DMS53 treated with DMSO at 0.1 percent for 48 hours (cell line): ENCODE measurements around the gene LINGO4.

Source experiments
- DNase-seq: peaks from one replicate; lab custom pipeline; 2025; ENCODE audit not compliant: unreplicated experiment; lab: John Stamatoyannopoulos, UW

The LINGO4 gene

DNA sequence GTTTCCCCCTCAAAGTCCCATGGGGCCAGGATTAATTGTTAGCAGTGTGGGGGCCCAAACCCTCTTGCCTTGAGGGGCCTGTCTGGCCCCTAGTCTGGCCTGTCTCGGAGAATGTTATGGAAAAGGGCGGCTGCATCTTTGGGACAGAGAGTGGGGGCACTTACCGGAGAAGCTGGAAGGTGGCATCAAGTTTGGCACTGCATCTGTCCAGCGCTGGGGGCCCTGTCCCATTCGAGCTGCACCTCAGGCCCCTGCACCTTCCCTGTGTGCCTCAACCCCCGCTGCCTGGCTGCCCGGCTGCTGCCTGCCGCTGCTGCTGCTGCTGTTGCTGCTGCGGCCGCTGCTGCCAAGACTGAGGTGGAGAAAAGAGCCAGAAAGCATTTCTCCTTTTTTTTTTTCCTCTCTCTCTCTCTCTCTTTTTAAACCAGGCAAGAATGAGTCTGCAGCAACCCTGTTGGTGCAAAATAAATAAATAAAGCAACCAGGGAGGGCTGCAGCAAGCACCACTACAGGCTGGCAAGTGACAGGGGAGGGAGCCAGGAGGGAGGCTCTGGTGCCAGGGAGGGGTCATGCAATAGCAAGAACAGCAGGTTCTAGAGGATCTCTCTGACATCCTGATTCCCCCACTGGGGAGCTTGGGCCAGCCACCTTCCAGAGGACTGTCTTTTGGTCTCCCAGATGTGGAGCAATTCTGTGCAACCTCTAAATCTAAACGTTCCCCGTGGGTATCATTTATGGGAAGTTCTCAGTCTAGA is at the start of gene LINGO4:
Gene LINGO4 (minus strand): TSS at position 354 of the 755 bp plus-strand sequence. CDS start 2,715 bp downstream, outside the sequence.
- no peak for DNase-seq

GRCh38 chr1:151854658-151855057 is 49.4 kb upstream of the LINGO4 start:
- no peak for DNase-seq

DNA sequence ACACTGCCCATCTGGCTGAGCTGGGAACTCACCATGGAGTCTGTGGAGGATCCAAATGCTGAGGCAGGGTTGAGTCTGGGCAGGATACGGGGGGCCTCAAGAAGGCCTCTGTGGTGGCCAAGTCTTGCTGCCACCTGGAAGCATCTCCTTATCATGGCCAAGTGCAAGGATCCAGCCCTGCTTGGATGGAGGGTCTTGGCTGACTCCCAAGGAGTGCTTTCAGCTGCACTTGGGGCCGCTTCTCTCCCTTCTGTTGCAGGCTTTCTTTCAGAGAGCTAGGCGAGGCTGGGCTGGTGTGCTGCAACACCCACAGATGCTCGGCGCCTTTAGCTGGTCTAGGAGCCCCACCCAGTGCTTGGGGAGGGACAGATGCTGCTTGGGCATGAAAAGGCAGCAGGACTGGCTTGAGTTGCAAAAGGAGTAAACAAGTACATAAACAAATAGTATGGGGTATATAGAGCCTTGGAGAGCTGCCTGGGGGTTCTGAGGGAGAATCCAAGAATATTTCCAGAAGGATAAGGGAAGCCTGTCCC is 48.3 kb upstream of the LINGO4 start, which contains the start of gene THEM5:
Gene THEM5 (minus strand): TSS at position 302 of the 533 bp plus-strand sequence. CDS start 147 bp downstream, at position 155.
- DNase-seq = no peak

DNA sequence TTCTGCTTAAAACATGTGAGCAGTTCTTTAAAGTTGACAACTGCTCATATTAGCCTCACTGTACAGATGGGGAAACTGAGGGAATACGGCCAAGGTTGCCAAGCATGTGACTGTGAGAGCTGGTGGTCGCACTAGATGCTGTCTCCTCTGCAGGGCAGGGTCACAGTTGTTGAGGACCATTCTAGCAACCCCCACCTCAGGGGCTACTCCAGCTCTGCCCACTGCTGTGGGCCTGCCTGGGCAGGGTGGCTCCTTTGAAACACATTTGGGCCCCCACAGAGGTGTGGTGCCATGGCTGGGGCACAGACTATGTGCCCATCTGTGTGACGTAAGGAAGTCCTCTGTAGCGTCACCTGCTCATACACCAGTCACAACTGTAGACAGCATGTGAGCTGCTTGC is 47.5 kb upstream of the LINGO4 start:
- no peak for DNase-seq

- DNase-seq = no peak
These were observed 46.7 kb upstream of the LINGO4 start for GRCh38 chr1:151851886-151852285.

DNA sequence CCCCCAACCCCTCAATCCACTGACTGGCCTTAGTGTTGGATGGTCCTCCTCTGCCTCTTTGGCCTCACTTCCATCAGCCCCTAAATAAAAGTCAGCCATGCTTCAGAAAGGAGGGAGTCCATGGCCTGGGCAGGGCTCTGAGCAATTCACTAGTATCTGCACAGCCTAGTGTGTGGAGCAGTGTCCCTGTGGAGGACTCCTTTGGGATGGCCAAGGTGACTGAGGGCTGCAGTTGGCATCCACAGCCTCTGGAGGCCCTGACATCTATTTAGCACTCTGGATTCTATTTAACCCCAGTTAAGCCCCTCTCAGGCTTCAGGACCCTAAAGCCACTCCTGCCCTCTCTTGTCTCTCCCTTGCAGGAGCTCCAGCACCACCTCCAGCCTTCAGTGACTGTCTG is 44.7 kb upstream of the LINGO4 start:
- no peak for DNase-seq

DNA sequence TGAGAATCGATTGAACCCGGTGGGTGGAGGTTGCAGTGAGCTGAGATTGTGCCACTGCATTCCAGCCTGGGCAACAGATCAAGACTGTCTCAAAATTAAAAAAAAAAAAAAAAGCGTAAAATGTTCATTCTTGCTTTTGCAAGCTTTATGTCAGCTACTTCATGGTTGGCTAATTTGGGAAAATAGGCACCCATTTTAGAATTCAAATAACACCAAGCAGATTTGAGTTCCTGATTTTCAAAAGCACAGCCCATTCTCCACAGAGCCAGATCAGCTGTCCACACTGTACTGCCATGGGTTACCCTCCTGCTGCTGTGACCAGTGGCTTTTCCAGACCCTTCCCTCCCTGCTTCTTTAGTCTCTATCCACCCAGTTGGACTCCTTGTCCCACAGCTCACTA is 43.9 kb upstream of the LINGO4 start:
- DNase-seq = no peak

DNA sequence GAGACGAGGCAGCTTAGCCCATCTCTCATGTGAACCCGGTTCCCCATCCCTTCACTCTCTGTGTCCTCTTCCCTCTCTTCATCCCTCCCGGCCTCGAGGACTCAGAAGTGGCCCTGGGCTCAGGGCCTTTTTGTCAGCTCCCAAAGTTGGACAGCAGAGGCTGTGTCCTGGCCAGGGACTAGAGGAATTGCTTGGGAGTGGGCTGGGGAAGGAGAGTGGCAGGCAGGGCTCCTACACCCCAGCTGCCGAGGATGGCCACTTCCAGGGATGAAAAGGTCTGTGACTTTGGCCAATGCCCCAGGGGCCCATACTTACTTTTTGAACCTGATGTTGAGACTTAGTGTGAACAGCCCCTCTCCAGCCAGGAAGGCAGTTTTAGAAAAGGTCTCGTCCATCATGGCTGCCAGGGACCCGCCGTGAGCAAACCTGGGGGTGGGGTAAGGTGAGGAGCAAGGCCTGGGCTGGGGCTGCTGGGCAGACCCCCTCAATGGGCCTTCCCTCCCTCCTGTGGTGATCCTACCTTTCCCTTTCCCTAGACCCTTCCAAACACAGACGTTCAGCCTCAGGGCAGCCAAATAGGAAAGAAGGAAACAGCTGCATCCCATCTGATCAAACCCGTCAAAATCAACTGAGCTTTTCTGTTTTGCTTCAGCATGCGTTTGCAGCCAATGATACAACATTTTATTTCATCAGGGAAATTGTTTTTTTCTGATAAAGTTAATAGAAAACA is 42.8 kb upstream of the LINGO4 start:
- no peak for DNase-seq

DNA sequence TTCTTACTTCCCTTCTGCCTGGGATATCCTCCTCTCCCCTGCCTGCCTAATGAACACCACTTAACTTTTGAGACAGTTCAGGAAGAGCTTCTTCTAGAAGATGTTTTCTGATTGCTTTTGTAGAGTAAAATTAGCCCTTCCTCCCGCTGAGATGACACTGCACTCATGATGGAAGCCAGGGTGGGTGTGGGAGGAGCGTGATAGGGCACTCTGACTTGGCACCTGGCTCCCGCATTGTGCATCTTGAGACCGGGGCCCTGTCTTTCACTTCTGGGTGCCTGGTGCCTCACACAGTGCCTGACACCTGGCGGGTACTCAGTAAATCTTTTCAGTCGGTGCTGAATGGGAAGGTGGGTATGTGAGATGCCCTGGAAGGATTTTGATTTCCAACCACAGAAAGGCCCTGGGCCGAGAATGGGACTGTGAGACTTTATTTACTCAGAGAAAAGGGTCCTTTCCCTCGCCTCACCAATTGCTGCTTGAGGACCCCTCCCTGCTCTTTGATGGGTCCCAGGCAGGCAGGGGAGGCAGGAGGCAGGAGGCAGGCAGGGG is 41.5 kb upstream of the LINGO4 start:
- no peak for DNase-seq

DNA sequence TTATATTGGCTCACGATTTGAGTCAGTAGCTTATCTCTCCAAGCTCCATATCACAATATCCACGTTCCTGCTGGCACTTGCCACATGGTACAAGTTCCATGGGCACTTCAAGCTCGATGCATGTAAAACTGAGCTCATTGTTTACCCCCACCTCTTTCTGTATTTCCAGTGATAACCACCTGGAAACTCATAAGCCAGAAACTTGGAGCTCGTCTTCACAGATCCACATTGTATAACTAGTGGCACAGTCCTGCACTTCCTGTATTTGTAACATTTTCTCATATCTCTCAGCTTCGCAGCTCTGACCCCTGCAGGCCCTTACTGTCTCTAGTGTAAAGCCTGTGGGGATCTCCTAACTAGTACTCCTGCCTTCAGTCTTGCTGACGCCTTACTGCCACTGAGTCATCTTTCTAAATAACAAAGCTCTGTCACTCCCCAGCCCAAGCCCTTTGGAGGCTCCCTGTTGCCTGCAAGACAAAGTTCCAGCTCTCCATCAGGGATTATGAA is 40.9 kb upstream of the LINGO4 start:
- DNase-seq = no peak

DNA sequence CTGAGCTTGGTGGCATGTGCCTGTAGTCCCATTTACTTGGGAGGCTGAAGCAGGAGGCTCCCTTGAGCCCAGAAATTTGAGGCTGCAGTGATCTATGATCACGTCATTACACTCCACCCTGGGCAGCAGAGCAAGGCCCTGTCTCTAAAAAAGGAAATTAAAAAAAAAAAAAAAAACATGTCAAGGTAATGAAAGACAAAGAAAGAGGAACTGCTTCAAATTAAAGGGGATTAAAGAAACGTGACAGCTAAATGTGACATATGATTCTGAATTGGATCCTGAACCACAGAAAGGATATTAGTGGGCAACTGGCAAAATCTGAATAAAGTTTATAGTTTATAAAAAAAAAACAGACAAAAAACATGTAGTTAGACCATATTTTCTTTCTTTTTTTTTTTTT is 38.2 kb upstream of the LINGO4 start:
- no peak for DNase-seq

DNA sequence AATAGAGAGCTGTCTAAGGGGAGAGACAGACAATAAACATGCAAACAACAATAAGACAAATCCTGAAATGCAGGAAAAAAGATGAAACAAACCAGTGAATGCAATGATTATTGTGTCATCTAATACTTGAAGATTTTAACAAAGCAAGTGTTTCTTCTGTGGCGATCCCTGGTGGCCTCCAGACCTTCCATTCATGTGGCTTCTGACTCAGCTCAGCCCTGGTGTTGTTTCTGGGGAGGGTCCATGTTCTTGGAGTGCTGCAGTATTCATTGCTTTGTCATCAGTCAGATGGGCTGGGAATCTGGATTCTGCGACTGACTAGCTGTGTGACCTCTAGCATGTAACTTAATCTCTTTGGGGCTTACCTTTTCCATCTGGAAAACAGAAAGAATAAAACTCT is 35.9 kb upstream of the LINGO4 start:
- no peak for DNase-seq

DNA sequence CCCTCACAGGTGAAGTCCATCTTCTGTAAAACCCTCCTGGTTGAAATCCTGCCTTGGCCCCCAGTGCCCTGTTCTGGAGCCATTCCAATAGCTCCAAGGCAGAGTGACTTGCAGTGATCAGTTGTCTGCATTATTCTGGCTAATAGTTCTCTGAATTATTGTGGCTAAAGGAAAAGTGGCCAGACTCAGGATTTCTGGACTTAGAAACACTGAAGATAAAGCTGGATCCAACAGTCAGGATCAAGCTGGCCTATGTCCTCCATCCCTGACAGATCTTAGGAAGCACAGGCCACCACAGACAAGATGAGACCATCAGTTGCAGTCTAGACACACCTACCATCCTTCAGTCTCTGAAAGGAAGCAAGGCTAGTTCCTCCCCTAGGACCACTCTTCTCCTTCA is 35.2 kb upstream of the LINGO4 start:
- no peak for DNase-seq

DNA sequence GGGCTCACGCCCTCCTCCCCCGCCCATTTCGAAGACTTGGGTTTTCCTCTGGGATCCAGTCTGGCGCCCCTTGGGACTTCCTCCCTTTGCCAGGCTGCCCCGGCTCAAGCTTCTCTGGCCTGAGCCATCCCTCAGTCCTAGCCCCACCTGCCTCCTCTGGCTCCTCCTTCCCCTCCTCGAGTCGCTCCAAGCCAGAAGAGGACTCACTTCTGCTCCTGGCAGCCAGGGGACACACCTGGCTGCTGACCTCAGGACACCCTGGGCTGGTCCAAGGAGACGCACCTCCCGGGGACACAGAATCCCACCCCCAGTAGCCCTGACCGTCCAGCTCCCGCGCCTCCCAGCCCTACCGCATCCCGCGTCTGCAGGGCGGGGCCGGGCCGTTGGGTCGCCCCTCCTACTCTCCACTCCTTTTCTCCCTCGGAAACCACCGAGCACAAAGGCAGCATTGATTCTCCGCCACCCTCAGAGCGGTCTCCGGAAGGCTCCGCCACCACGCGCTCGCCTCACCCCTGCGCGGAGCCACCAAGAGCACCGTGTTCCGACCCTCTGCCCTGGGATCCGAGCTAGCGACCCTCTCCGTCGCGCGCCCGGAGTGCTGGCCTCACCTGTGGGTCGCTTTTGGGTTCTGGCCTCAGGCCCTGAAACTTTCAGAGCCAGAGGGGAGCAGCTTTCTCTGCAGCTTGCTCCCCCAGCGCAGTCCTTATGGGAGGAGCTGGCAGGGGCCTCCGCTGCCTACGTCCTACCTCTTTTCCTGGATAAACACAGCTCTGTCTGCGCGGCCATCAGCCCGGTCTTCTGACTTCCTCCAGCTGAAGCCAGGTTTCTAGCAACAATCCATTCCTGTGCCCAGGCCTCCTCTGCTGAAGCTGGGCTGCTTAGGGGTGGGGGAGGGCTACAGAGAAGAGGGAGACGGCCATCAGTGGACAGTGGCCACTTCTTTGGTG is 34.5 kb upstream of the LINGO4 start, which contains the start of gene C2CD4D:
Gene C2CD4D (minus strand): TSS at position 364 of the 947 bp plus-strand sequence. CDS start 831 bp downstream, outside the sequence.
- peak; percentile 93 for DNase-seq

DNA sequence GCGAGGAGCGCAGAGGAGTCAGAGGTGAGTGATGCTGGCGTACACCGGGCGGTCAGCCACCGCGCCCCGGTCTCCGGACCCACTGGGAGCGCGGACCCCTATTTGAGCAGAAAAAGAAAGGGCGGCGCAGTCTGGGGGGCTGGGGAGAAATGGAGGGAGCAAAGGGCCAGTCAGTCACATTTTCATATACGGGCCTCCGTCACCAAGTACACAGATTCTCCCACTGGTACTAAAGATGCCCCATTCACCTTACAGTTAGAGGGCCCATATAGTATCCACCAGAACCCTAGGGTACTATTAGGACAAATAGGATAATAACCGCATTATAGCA is 33.8 kb upstream of the LINGO4 start:
- DNase-seq = no peak

DNA sequence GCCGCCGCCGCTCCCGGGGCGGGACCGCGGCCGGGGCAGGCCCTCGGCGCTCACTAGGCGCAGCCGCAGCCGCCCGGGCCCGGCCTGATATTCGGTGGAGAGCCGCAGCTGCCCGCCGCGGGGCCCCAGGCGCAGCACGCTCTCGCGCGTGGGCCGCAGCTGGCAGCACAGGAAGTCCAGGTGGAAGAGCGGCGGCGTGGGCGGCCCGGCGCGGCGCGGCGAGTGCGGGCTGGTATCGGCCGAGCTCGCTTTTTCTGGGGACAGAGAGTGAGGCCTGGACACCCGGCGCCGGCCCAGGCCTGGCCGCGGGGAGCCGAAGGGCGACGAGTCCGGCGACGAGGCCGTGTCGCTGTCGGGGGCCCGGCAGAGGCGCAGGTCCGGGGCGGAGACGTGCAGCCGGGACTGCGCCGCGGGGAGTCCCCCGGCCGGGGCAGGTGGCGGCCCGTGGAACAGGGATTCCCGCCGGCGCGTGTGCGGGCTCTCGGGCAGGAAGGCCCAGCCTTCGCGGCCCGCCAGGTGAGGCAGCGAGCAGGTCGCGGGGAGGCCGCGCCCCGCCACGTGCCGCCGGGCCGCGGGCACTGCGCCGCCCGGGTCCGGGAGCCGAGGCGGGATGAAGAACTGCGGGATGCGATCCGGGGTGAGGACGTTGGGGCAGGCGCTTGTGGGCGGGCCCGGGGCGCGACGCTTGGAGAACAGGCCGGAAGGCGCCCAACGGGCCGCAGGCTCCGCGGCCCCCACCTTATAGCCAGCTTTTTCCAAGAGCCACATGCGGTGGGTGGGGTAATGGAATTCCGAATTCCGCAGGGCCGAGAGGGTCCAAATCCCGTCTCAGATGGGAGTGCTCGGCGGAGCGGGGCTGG is 33.2 kb upstream of the LINGO4 start:
- peak; percentile 61 for DNase-seq

DNA sequence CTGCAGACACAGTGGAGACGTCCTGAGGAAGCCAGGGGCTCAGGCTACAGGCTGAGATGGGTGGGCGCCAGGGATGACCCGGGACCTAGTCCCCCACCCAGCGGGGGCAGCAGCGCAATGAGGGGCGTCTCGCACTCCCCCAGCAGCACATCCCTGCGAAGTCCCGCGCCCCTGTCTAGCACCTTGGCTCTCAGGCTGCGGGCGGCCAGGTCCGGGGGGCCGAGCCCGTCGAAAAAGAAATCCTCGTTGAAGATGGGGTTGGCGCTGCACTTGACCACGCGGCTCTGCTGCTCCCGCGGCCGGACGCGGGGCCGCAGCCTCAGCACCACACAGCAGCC is 32.6 kb upstream of the LINGO4 start:
- DNase-seq = no peak

DNA sequence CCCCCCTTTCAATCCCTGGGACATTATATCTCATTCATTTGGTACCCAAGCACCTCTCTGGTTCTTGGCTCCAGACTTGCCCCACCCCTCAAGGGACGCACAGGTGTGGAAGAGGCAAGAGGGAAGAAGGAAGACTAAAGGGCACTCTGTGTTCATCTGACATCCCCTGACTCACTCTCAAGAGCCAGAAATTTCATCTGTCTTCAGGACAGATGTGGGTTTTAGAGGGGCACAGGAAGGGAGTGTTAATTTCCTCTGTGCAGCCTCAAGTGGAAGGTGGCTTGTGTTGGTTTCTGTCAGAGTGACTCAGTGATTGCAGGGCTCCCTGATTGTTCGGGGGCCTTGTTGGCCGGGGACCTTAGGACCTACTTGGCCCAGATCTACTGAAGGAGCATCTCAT is 32.0 kb upstream of the LINGO4 start:
- DNase-seq = peak; percentile 50

GRCh38 chr1:151835596-151835995 is 30.4 kb upstream of the LINGO4 start:
- DNase-seq = no peak

- DNase-seq = no peak
These were observed 29.0 kb upstream of the LINGO4 start for GRCh38 chr1:151834239-151834638.
